NCI-H1092 treated with DMSO at 0.1 percent for 48 hours (cell line): ENCODE results near the gene MX1.
A peak's percentile ranks its signal among the peaks of the same experiment; 100 is the strongest.

Source experiments
- DNase-seq: peaks from one replicate; lab custom pipeline; 2025; lab: John Stamatoyannopoulos, UW

Gene MX1, protein sequence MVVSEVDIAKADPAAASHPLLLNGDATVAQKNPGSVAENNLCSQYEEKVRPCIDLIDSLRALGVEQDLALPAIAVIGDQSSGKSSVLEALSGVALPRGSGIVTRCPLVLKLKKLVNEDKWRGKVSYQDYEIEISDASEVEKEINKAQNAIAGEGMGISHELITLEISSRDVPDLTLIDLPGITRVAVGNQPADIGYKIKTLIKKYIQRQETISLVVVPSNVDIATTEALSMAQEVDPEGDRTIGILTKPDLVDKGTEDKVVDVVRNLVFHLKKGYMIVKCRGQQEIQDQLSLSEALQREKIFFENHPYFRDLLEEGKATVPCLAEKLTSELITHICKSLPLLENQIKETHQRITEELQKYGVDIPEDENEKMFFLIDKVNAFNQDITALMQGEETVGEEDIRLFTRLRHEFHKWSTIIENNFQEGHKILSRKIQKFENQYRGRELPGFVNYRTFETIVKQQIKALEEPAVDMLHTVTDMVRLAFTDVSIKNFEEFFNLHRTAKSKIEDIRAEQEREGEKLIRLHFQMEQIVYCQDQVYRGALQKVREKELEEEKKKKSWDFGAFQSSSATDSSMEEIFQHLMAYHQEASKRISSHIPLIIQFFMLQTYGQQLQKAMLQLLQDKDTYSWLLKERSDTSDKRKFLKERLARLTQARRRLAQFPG

GRCh38 chr21:41425954-41426675 lies at the start of gene MX1:
Gene MX1 (plus strand): TSS chr21:41426239. CDS start chr21:41432071, 5,832 bp downstream.
- DNase-seq: peak; percentile 18

- no peak for DNase-seq
Observed at GRCh38 chr21:41377715-41378114, 48.3 kb upstream of the MX1 start.

- DNase-seq: no peak
Observed at GRCh38 chr21:41378849-41379248, 47.2 kb upstream of the MX1 start.

DNA sequence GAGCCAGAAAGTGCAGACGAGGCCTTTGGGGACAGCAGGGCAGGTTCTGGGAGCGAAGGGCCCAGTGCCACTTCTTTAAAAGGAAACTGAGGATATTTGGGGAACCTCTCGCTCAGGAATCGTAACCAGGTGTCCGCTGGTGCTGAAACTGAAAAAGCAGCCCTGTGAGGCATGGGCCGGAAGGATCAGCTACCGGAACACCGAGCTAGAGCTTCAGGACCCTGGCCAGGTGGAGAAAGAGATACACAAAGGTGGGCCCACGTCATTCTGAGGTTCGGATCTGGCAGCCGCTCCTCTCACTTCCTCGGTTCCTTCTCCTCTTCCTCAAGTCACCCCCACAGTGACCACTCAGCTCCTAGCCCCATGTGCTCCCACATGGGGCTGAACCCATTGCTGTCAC lies 46.1 kb upstream of the MX1 start:
- DNase-seq: no peak

DNA sequence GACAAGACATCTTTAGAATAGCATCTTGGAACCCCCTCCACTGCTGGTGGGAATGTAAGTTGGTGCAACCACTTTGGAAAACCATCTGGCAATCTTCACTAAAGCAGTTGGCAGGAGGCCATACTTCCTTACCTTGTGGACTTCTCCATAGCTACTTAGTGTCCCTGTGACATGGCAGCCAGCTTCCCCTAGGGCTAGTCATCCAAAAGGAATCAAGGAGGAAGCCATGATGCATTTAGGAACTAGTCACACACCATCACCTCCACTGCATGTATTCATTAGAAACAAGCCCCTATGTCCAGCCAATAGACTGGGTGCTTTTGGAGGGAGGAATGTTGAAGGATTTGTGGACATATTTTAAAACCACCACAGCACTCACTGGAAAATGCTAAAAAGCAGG lies 44.3 kb upstream of the MX1 start:
- no peak for DNase-seq

GRCh38 chr21:41387042-41387819 lies 38.8 kb upstream of the MX1 start:
- no peak for DNase-seq

- no peak for DNase-seq
Observed at GRCh38 chr21:41387824-41388223, 38.2 kb upstream of the MX1 start.

- DNase-seq: no peak
Observed at GRCh38 chr21:41388259-41388658, 37.8 kb upstream of the MX1 start.

- DNase-seq: no peak
Observed at GRCh38 chr21:41390043-41390639, 35.9 kb upstream of the MX1 start.

DNA sequence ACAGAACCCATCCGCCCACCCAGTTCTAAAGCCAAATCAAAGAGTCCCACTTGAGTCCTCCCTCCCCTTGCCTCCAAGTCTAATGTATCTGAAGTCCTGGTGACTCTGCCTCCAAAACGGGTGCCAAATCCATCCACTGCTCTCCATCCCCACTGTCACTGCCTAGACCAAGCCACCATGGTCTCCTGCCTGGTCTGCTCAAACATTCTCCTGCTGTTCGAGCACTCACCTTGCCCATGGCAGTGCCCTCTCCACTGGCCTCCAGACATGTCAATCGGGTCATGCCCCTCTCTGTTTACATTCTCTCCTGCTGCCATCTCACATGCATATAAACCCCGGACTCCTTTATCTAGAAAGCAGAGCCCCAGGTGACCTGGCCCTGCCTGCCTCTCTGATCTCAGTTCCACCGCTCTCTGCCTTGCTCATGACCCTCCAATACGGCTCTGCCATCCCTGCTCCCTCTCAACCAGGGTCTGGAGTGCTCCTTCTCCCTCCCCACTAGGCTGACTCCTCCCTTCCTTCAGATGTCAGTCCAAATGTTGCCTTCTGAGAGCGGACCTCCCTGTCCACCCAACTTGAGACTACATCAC lies 32.1 kb upstream of the MX1 start:
- no peak for DNase-seq

DNA sequence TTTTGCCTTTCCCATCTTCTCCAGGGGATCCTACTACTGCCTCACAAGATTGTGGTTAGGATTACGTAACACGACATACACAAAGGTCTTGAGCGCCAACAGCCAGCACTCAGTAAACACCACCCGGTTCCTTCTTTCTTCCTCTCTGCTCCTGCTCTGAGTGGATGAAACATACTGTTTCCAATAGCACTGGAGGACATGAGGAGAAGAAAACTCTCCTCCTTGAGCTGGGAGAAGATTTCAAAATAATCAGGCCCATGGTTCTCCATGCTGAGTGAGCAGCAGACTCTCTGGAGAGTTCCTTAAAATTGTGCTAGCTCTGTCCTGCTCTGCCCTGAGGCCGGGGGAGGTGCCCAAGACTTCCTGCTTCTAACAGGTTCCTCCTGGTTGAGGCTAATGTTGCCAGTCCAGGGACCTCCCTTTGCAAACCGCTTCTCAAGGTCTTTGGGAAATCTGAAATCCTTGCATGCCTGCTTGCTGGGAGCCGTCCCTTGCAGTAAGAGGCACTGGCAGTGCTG lies 29.4 kb upstream of the MX1 start:
- DNase-seq: no peak

DNA sequence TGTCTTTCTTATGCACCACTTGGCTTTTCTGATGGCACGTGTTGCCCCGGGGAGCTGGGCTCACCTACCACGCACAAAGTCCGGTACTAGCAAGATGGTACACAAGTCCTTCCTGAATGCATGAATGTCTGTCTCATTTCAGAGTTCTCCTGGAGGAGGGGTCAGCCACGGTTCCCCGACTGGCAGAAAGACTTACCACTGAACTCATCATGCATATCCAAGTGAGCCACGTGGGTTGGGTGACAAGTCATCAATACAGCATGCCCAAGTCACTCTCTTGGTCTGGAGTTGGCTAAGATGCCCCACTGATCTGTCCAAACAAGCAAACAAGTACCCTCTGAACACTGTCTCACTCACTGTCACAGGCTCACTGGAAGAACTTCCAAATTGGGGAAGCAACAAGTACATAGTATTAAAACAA lies 28.6 kb upstream of the MX1 start:
- no peak for DNase-seq

- no peak for DNase-seq
Observed at GRCh38 chr21:41398251-41398650, 27.8 kb upstream of the MX1 start.

DNA sequence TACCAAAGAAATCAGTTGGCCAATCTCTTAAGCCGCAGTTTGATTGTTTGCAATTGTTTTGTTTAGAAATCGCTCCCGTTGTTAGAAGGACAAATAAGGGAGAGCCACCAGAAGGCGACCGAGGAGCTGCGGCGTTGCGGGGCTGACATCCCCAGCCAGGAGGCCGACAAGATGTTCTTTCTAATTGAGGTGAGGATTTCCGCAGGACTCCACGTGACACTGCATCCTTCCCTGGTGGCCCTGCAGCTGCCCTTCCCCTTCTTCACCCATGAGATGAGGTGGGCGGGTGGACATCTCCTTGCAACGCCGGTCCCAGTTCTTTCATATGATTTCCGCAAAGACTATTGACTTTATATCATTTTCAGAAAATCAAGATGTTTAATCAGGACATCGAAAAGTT lies 27.2 kb upstream of the MX1 start:
- no peak for DNase-seq

DNA sequence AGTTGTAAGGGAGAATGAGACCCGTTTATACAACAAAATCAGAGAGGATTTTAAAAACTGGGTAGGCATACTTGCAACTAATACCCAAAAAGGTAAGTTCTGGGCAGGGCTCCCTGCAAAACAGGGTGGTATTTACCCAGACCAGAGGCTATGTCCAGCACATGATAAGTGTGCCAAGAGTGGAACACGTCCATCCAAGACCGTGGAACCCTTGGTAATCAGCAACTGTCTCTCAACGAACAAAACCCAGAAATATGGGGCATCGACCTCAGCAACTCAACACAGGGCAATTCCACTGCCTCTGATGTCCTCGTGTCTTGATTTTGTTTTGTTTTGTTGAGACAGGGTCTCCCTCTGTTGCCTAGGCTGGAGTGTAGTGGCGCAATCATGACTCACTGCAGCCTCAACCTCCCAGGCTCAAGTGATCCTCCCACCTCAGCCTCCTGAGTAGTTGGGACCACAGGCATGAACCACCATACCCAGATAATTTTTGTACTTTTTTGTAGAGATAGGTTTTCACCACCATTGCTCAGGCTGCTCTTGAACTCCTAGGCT lies 26.7 kb upstream of the MX1 start:
- no peak for DNase-seq

DNA sequence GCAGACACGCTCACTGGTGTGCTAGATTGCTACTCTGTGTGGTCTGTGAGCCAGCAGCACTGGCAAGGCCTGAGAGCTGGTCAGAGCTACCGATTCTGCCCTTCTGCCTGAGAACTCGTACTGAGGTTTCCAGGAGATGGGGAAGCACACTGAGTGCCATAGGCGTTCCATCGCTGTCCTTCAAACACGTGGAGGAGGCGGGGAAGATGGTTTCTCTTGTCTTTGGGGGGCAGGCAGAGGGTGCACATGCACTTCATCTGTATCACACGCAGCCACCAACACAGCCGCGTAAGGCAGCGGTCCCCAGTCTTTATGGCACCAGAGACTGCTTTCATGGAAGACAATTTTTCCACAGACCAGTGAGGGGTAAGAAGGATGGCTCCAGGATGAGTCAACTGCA lies 23.8 kb upstream of the MX1 start:
- no peak for DNase-seq

- DNase-seq: no peak
Observed at GRCh38 chr21:41402796-41403195, 23.2 kb upstream of the MX1 start.

- no peak for DNase-seq
Observed at GRCh38 chr21:41403331-41403730, 22.7 kb upstream of the MX1 start.

DNA sequence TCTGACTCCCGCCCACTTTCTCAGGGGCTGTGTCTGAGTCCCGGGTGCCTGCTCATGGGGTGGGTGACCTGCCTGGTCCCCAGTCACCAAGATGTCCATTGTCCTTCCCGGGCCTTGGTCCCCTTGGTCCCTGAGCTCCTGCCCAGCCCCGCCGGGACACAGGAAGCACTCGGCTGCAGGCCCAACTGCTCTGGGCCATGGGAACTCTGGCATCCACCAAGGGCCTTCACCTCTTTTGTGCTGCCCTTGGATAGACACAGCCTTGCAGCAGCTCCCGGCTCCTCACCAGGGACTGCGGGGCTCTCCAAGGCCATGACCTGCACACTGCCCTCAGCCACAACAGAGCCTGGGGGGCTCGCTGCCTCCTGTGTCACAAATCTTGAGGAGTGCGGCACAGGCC lies 22.1 kb upstream of the MX1 start:
- no peak for DNase-seq

DNA sequence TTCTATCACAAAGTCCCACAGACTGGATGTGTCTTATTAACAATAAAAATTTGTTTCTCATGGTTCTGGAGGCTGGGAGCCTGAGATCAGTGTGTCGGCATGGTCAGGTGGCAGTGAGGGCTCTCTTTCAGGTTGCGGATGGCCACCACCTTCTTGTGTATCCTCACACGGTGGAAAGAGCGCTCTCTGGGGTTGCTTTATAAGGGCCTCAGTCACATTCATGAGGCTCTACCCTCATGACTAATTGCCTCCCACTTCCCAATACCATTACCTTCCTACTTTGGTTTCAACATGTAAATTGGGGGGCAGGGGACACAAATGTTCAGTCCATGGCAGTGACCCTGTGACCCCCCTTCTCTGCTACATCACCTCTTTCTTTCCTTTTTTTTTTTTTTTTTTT lies 20.7 kb upstream of the MX1 start:
- DNase-seq: no peak

DNA sequence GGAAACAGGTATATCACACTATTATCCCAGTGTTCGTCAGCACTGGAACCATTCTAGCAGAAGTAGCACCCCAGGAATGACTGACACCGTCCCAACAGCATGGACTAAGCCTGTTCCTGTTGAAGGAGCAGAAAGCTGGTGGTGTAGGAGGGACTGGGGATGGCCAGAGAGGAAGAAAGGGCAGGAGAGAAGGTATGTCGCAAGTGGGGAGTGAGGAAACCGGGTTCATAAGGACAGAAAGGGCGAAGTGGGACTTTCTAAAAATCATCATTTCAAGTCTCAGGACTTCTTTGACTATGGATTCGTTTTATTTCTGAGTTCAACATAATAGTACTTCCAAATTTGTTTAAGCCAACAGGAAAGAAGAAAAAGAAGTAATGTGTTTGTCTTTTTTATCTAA lies 19.7 kb upstream of the MX1 start:
- DNase-seq: no peak
